ENCODE results near the gene ELF3.
"Not testable (repeated sequence)": the region's sequence is repeated elsewhere in the genome, so short reads cannot be mapped to it uniquely, and the experiment has no call there.

The ELF3 gene

GRCh38 chr1:202034149-202034682 lies 23.8 kb downstream of the ELF3 start:
- Histone ChIP-seq H3K4me1 (no peaks in the 10 kb centered on the region), H3K4me3 (no peak overlapping the region), H3K27me3 (ENCODE audit: low read depth) (no peaks in the 10 kb centered on the region), H3K36me3 (replicated peaks) (no peaks in the 10 kb centered on the region), H3K9me3 (no peaks in the 10 kb centered on the region)
- in situ Hi-C loops (cut with MboI; ENCODE audit: low sequenced_read_pairs): no loop called here
- DNase-seq (ENCODE audit: low spot score in 2 of 2): no peak

- Histone ChIP-seq H3K9me3 (no peaks in the 10 kb centered on the region), H3K36me3 (replicated peaks) (no peaks in the 10 kb centered on the region), H3K27me3 (ENCODE audit: low read depth) (no peaks in the 10 kb centered on the region), H3K4me3 (no peak overlapping the region), H3K4me1 (no peaks in the 10 kb centered on the region)
- peak in 1 of 2 experiments; percentile 52 for DNase-seq (ENCODE audit: low spot score in 2 of 2)
- in situ Hi-C loops (cut with MboI; ENCODE audit: low sequenced_read_pairs): no loop called here
Measured at GRCh38 chr1:202034683-202035462, 24.5 kb downstream of the ELF3 start.

DNA sequence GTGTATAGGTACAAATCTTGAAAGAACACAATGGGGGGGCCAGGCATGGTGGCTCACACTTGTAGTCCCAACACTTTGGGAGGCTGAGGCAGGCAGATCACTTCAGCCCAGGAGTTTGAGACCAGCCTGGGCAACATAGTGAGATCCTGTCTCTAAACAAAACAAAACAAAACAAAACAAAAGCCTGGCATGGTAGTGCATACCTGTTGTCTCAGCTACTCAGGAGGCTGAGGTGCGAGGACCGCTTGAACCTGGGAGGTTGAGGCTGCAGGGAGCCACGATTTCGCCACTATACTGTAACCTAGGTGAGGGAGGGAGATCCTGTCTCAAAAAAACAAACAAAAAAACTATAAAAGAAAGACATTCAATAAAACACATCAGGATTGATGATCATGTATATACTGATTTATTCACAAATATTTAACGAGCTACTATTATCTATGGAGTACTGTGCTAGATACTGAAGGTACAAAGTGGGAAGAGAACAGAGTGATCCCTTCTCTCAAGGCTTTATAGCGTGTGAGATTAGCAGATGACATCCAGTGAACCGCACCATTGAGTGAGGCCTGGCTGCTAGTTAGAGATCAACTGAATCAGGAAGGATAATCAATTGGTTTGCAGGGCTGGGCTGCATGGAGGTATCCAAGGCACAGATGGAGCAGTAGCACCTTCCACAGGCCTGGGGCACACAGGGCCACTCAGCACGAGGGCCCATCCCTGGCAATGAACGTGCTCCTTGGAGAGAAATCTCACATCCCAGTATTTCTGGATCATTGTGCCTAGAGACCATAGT lies 26.4 kb downstream of the ELF3 start:
- H3K36me3 ChIP-seq (replicated peaks): no peaks in the 10 kb centered on the region

GRCh38 chr1:202037706-202038296 lies 27.4 kb downstream of the ELF3 start:
- Histone ChIP-seq H3K9me3 (no peaks in the 10 kb centered on the region), H3K27me3 (ENCODE audit: low read depth) (no peaks in the 10 kb centered on the region), H3K4me3 (no peak overlapping the region), H3K4me1 (no peaks in the 10 kb centered on the region), H3K36me3 (replicated peaks) (no peaks in the 10 kb centered on the region)
- in situ Hi-C loops (cut with MboI; ENCODE audit: low sequenced_read_pairs): no loop called here
- DNase-seq (ENCODE audit: low spot score in 2 of 2): no peak

More for the DNA sequence above, 26.4 kb downstream of the ELF3 start:
- in situ Hi-C loops (cut with MboI; ENCODE audit: low sequenced_read_pairs): no loop called here
- Histone ChIP-seq H3K4me3 (no peak overlapping the region), H3K4me1 (no peaks in the 10 kb centered on the region), H3K9me3 (no peaks in the 10 kb centered on the region), H3K27me3 (ENCODE audit: low read depth) (no peaks in the 10 kb centered on the region)
- no peak for DNase-seq (ENCODE audit: low spot score in 2 of 2)

DNA sequence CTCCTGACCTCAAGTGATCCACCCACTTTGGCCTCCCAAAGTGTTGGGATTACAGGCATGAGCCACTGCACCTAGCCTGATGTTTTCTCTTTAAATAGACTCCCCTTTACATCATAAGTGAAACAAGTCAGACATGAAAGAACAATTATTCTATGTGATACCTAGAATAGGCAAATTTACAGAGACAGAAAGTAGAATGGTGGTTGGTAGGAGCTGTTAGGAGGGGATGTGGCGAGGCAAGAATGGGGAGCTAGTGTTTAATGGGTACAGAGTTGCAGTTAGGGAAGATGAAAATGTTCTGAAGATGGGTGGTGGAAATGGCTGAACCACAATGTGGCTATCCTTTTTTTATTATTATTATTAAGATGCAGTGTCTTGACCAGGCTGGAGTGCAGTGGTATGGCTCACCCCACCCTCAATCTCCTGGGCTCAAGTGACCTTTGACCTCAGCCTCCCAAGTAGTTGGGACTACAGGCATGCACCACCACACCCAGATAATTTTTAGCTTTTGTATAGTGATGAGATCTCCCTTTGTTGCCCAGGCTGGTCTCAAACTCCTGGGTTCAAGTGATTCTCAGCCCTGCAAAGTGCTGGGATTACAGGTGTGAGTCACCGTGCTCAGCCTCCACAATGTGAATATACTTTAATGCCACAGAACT lies 28.4 kb downstream of the ELF3 start:
- no peaks in the 10 kb centered on the region for H3K9me3 ChIP-seq
- H3K4me1 ChIP-seq: no peaks in the 10 kb centered on the region
- in situ Hi-C loops (cut with MboI; ENCODE audit: low sequenced_read_pairs): no loop called here
- H3K36me3 ChIP-seq (replicated peaks): no peaks in the 10 kb centered on the region
- no peaks in the 10 kb centered on the region for H3K27me3 ChIP-seq (ENCODE audit: low read depth)
- DNase-seq (ENCODE audit: low spot score in 2 of 2): no peak
- no peak overlapping the region for H3K4me3 ChIP-seq

- no peaks in the 10 kb centered on the region for H3K9me3 ChIP-seq
- H3K4me1 ChIP-seq: no peaks in the 10 kb centered on the region
- H3K27me3 ChIP-seq (ENCODE audit: low read depth): peaks cover 3% of the 10 kb centered on the region; the same call in 1 of the 2 replicates
- no peak overlapping the region for H3K4me3 ChIP-seq
- no peaks in the 10 kb centered on the region for H3K36me3 ChIP-seq (replicated peaks)
- DNase-seq (ENCODE audit: low spot score in 2 of 2): no peak
- in situ Hi-C loops (cut with MboI; ENCODE audit: low sequenced_read_pairs): no loop called here
Measured at GRCh38 chr1:202045705-202046104, 35.3 kb downstream of the ELF3 start.

- Histone ChIP-seq H3K4me1 (no peaks in the 10 kb centered on the region), H3K27me3 (ENCODE audit: low read depth) (peaks cover 3% of the 10 kb centered on the region; the same call in 1 of the 2 replicates), H3K9me3 (no peaks in the 10 kb centered on the region), H3K36me3 (replicated peaks) (no peaks in the 10 kb centered on the region), H3K4me3 (no peak overlapping the region)
- no peak for DNase-seq (ENCODE audit: low spot score in 2 of 2)
- in situ Hi-C loops (cut with MboI; ENCODE audit: low sequenced_read_pairs): no loop called here
Measured at GRCh38 chr1:202046227-202046626, 35.8 kb downstream of the ELF3 start.

DNA sequence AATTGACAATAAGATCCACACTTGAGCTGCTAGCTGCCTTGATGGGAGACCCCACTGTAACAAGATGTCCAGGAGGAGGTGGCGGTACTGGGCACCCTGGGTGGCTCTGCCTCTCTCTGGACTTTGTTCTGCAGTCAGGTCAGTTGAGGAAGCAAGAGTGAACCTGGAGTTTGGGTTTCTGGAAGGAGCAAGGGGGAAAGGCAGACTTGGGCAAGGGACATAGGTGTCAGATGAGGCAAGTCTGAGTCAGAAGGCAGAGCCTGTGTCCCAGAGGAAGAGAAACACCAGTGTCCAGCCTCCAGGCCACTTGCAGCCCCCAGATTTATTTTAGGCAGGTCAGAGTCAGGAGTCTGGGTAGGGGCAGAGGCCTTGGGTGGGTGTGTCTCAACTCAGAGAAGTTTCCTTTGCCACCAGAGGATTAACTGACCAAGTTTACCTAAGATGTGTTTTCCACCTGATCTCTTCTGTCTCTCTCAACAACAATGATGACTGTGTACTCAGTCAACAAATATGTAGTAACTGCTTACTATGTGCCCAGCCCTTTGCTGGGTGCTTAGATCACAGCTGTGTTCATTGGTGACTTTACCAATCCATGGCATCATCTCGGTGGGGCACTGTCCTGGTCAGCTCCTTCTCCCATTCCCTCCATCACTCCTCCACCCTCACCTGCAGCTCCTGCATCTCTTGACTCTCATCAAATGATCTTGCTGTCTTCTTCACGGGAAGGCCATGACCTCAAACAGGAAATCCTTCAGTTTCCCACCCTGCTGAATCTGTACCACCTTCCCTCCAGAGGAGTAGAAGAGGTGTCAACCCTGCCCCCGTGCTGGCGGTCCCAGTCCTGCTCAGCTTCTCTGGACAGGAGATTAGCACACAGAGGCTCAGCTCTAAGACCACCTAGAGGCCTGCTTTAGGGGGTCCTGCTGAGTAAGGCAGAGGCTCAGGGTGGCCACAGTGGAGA lies 36.6 kb downstream of the ELF3 start:
- Histone ChIP-seq H3K27me3 (ENCODE audit: low read depth) (peaks cover 3% of the 10 kb centered on the region; the same call in 1 of the 2 replicates), H3K4me1 (no peaks in the 10 kb centered on the region), H3K9me3 (no peaks in the 10 kb centered on the region), H3K36me3 (replicated peaks) (no peaks in the 10 kb centered on the region), H3K4me3 (no peak overlapping the region)
- no peak for DNase-seq (ENCODE audit: low spot score in 2 of 2)
- in situ Hi-C loops (cut with MboI; ENCODE audit: low sequenced_read_pairs): no loop called here

DNA sequence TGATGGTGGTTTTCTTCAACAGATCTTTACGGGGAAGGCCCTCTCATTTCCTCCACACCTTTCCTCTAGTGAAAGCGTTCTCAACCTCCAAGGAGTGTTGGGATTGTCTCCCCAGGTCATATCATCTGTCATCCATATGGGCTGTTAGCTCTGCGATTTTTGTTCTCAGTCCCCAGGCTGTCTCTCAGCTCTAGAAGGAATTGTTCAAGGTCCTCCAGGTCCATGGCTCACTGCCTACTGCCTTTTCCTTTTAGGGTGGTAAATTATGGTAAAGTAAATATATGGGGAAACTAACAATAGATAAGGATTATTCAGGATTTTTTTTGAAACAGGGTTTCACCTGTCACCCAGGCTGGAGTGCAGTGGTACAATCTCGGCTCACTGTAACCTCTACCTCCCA lies 37.6 kb downstream of the ELF3 start:
- no peak overlapping the region for H3K4me3 ChIP-seq
- no peaks in the 10 kb centered on the region for H3K36me3 ChIP-seq (replicated peaks)
- no peaks in the 10 kb centered on the region for H3K9me3 ChIP-seq
- in situ Hi-C loops (cut with MboI; ENCODE audit: low sequenced_read_pairs): no loop called here
- no peak for DNase-seq (ENCODE audit: low spot score in 2 of 2)
- peaks cover 3% of the 10 kb centered on the region; the same call in 1 of the 2 replicates for H3K27me3 ChIP-seq (ENCODE audit: low read depth)
- no peaks in the 10 kb centered on the region for H3K4me1 ChIP-seq

GRCh38 chr1:202049129-202049528 lies 38.7 kb downstream of the ELF3 start:
- H3K36me3 ChIP-seq (replicated peaks): no peaks in the 10 kb centered on the region
- in situ Hi-C loops (cut with MboI; ENCODE audit: low sequenced_read_pairs): no loop called here
- no peaks in the 10 kb centered on the region for H3K4me1 ChIP-seq
- H3K9me3 ChIP-seq: no peaks in the 10 kb centered on the region
- no peak overlapping the region for H3K4me3 ChIP-seq
- no peak for DNase-seq (ENCODE audit: low spot score in 2 of 2)
- H3K27me3 ChIP-seq (ENCODE audit: low read depth): peaks cover 3% of the 10 kb centered on the region; the same call in 1 of the 2 replicates

GRCh38 chr1:202054094-202054493 lies 43.7 kb downstream of the ELF3 start:
- in situ Hi-C loops (cut with MboI; ENCODE audit: low sequenced_read_pairs): no loop called here
- no peaks in the 10 kb centered on the region for H3K9me3 ChIP-seq
- H3K4me3 ChIP-seq: no peak overlapping the region
- DNase-seq (ENCODE audit: low spot score in 2 of 2): no peak
- no peaks in the 10 kb centered on the region for H3K36me3 ChIP-seq (replicated peaks)
- no peaks in the 10 kb centered on the region for H3K4me1 ChIP-seq
- H3K27me3 ChIP-seq (ENCODE audit: low read depth): no peaks in the 10 kb centered on the region

DNA sequence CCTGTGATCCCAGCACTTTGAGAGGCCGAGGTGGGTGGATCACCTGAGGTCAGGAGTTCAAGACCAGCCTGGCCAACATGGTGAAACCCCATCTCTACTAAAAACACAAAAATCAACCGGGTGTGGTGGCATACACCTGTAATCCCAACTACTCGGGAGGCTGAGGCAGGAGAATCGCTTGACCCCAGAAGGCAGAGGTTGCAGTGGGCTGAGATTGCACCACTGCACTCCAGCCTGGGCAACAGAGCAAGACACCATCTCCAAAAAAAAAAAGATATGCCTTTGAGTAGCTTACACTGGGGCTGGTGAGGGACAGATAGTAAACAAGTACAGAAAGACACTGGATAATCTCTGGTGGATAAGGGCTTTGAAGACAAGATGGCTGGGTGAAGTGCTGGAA lies 44.3 kb downstream of the ELF3 start:
- H3K27me3 ChIP-seq (ENCODE audit: low read depth); in situ Hi-C loops (cut with MboI; ENCODE audit: low sequenced_read_pairs): not testable (repeated sequence)

More for the DNA sequence above, 44.3 kb downstream of the ELF3 start:
- H3K4me1 ChIP-seq; DNase-seq (ENCODE audit: low spot score in 2 of 2); H3K9me3 ChIP-seq; H3K36me3 ChIP-seq (replicated peaks); H3K4me3 ChIP-seq: not testable (repeated sequence)

All from HAP-1 (cell line).